Hematopoietic multipotent progenitor cell treated with erythropoietin and hydrocortisone succinate and interleukin-3 and kit ligand, for 4 days (in vitro differentiated cells): ENCODE data around the gene SNX11.
"Not testable (repeated sequence)": the region's sequence is repeated elsewhere in the genome, so short reads cannot be mapped to it uniquely, and the experiment has no call there.

ENCODE experiments used
- DNase-seq: peaks from one replicate; pipeline ENCODE4 v3.0.0-alpha.2; 2015

The SNX11 gene

GRCh38 chr17:48107137-48108055 lies at the start of gene SNX11:
Gene SNX11 (plus strand): TSS chr17:48107766. CDS start chr17:48112044, 4,278 bp downstream.
- DNase-seq = peak; percentile 94

- DNase-seq = no peak
Observed at GRCh38 chr17:48058393-48059124, 49.0 kb upstream of the SNX11 start.

- DNase-seq = no peak
Observed at GRCh38 chr17:48059125-48059668, 48.4 kb upstream of the SNX11 start.

GRCh38 chr17:48060249-48060648 lies 47.3 kb upstream of the SNX11 start:
- DNase-seq = no peak

- DNase-seq = no peak
Observed at GRCh38 chr17:48062273-48062672, 45.3 kb upstream of the SNX11 start.

GRCh38 chr17:48064638-48065037 lies 42.9 kb upstream of the SNX11 start:
- DNase-seq = no peak

- DNase-seq = no peak
Observed at GRCh38 chr17:48066192-48066591, 41.4 kb upstream of the SNX11 start.

GRCh38 chr17:48066656-48067055 lies 40.9 kb upstream of the SNX11 start:
- DNase-seq = no peak

- DNase-seq = no peak
Observed at GRCh38 chr17:48067245-48067644, 40.3 kb upstream of the SNX11 start.

- not testable (repeated sequence) for DNase-seq
Observed at GRCh38 chr17:48067808-48068207, 39.8 kb upstream of the SNX11 start.

GRCh38 chr17:48068491-48068961 lies 39.0 kb upstream of the SNX11 start:
- DNase-seq = peak; percentile 57

- no peak for DNase-seq
Observed at GRCh38 chr17:48070195-48070594, 37.4 kb upstream of the SNX11 start.

GRCh38 chr17:48071654-48072053 lies 35.9 kb upstream of the SNX11 start:
- no peak for DNase-seq

GRCh38 chr17:48072811-48073210 lies 34.8 kb upstream of the SNX11 start:
- DNase-seq = not testable (repeated sequence)

GRCh38 chr17:48073566-48074094 lies 33.9 kb upstream of the SNX11 start:
- DNase-seq = not testable (repeated sequence)

GRCh38 chr17:48074322-48075081 lies 33.1 kb upstream of the SNX11 start:
- DNase-seq = peak; percentile 89

GRCh38 chr17:48077152-48077551 lies 30.4 kb upstream of the SNX11 start:
- not testable (repeated sequence) for DNase-seq

- no peak for DNase-seq
Observed at GRCh38 chr17:48081858-48082257, 25.7 kb upstream of the SNX11 start.

- no peak for DNase-seq
Observed at GRCh38 chr17:48084932-48085331, 22.6 kb upstream of the SNX11 start.

GRCh38 chr17:48093341-48094045 lies 14.1 kb upstream of the SNX11 start:
- no peak for DNase-seq

GRCh38 chr17:48095611-48096010 lies 12.0 kb upstream of the SNX11 start:
- DNase-seq = no peak

GRCh38 chr17:48100160-48100559 lies 7.4 kb upstream of the SNX11 start:
- no peak for DNase-seq
